ENCODE data around the gene ZNF584.
A peak's percentile ranks its signal among the peaks of the same experiment; 100 is the strongest.

The ZNF584 gene

GRCh38 chr19:58466760-58467589, 58.5 kb downstream of the ZNF584 start, which contains the start of gene ZNF324:
TSS of gene ZNF324 (plus strand) at chr19:58467080. CDS start at chr19:58469186, 2,106 bp downstream.
- peak; percentile 95 for DNase-seq
